Suppressor macrophage treated with lipopolysaccharide for 1 hour (primary cell): ENCODE measurements around the gene KPNA6.
"Not testable (repeated sequence)": the region's sequence is repeated elsewhere in the genome, so short reads cannot be mapped to it uniquely, and the experiment has no call there.

ENCODE experiments used
- DNase-seq, 3 donors: peaks; one replicate each; pipeline ENCODE4 v3.0.0-alpha.2; 2020 to 2022

Gene KPNA6

GRCh38 chr1:32107742-32108661 lies at the start of gene KPNA6:
KPNA6 (plus strand) TSS chr1:32108056; CDS start chr1:32108131, 75 bp downstream.
- DNase-seq = peak; percentile 93 to 95 (median 94)

GRCh38 chr1:32060914-32061313 lies 46.9 kb upstream of the KPNA6 start:
- DNase-seq = no peak

GRCh38 chr1:32062867-32063230 lies 45.0 kb upstream of the KPNA6 start:
- no peak for DNase-seq

- DNase-seq = peak; percentile 35 to 62 (median 55)
Observed at GRCh38 chr1:32063261-32063681, 44.6 kb upstream of the KPNA6 start.

- not testable (repeated sequence) for DNase-seq
Observed at GRCh38 chr1:32065613-32066488, 42.0 kb upstream of the KPNA6 start.

- DNase-seq = peak; percentile 88 to 97 (median 93)
Observed at GRCh38 chr1:32066489-32066873, 41.4 kb upstream of the KPNA6 start.

- DNase-seq = peak; percentile 32 to 47 (median 46)
Observed at GRCh38 chr1:32068957-32069588, 38.8 kb upstream of the KPNA6 start.

GRCh38 chr1:32071758-32072621 lies 35.9 kb upstream of the KPNA6 start:
- DNase-seq = peak in 2 of 3 donors; percentile 27 to 42

- DNase-seq = peak; percentile 94 to 97 (median 97)
Observed at GRCh38 chr1:32072622-32073298, 35.1 kb upstream of the KPNA6 start, which contains the start of gene TMEM39B. TMEM39B (plus strand) TSS chr1:32072939; CDS start chr1:32073048, 109 bp downstream.

- no peak for DNase-seq
Observed at GRCh38 chr1:32073299-32074229, 34.3 kb upstream of the KPNA6 start.

GRCh38 chr1:32074841-32075240 lies 33.0 kb upstream of the KPNA6 start:
- no peak for DNase-seq

GRCh38 chr1:32077451-32077850 lies 30.4 kb upstream of the KPNA6 start:
- no peak for DNase-seq

- no peak for DNase-seq
Observed at GRCh38 chr1:32082022-32082421, 25.8 kb upstream of the KPNA6 start.

- DNase-seq = not testable (repeated sequence)
Observed at GRCh38 chr1:32086381-32086780, 21.5 kb upstream of the KPNA6 start.

- DNase-seq = no peak
Observed at GRCh38 chr1:32091176-32091575, 16.7 kb upstream of the KPNA6 start.

- no peak for DNase-seq
Observed at GRCh38 chr1:32091591-32091990, 16.3 kb upstream of the KPNA6 start.

GRCh38 chr1:32094746-32095521 lies 12.9 kb upstream of the KPNA6 start:
- DNase-seq = no peak

- no peak for DNase-seq
Observed at GRCh38 chr1:32099426-32099825, 8.4 kb upstream of the KPNA6 start.

- DNase-seq = peak in 1 of 3 donors; percentile 5
Observed at GRCh38 chr1:32100359-32100758, 7.5 kb upstream of the KPNA6 start.
